Ishikawa (cell line): ENCODE measurements around the gene KCNK15.

ENCODE experiments used
- CEBPB ChIP-seq: IDR thresholded peaks from 2 replicates; pipeline ENCODE4 v1.6.1; 2012
- CREB1 ChIP-seq: IDR thresholded peaks from 2 replicates; pipeline ENCODE4 v1.6.1; 2012; ENCODE audit warnings: low read depth
- EGR1 ChIP-seq: IDR thresholded peaks from 2 replicates; pipeline ENCODE4 v1.6.1; 2012
- EP300 ChIP-seq: IDR thresholded peaks from 2 replicates; pipeline ENCODE4 v1.6.1; 2012; ENCODE audit warnings: borderline replicate concordance
- FOXM1 ChIP-seq: IDR thresholded peaks from 2 replicates; pipeline ENCODE4 v1.6.1; 2012; ENCODE audit warnings: low read depth, borderline replicate concordance
- MAX ChIP-seq: IDR thresholded peaks from 2 replicates; pipeline ENCODE4 v1.6.1; 2012
- NFIC ChIP-seq: IDR thresholded peaks from 2 replicates; pipeline ENCODE4 v1.6.1; 2012
- RAD21 ChIP-seq: IDR thresholded peaks from 2 replicates; pipeline ENCODE4 v1.6.1; 2012; ENCODE audit warnings: low read depth
- REST ChIP-seq: IDR thresholded peaks from 2 replicates; pipeline ENCODE4 v1.6.1; 2012; ENCODE audit warnings: low read depth, mild to moderate bottlenecking
- TAF1 ChIP-seq: IDR thresholded peaks from 2 replicates; pipeline ENCODE4 v1.6.1; 2012; ENCODE audit warnings: low read depth, mild to moderate bottlenecking
- TCF12 ChIP-seq: IDR thresholded peaks from 2 replicates; pipeline ENCODE4 v1.6.1; 2012; ENCODE audit warnings: low read depth
- TEAD4 ChIP-seq: IDR thresholded peaks from 2 replicates; pipeline ENCODE4 v1.6.1; 2012
- USF1 ChIP-seq: IDR thresholded peaks from 2 replicates; pipeline ENCODE4 v1.6.1; 2012
- YY1 ChIP-seq: IDR thresholded peaks from 2 replicates; pipeline ENCODE4 v1.6.1; 2012; ENCODE audit warnings: low read depth
- ZBTB7A ChIP-seq: IDR thresholded peaks from 2 replicates; pipeline ENCODE4 v1.6.1; 2012; ENCODE audit warnings: low read depth

Gene KCNK15

GRCh38 chr20:44701858-44702256 lies 43.8 kb upstream of the KCNK15 start:
- TF ChIP-seq NFIC: no peak
- TF ChIP-seq YY1: no peak
- no peak for TF ChIP-seq RAD21
- TF ChIP-seq USF1: no peak
- no peak for TF ChIP-seq REST
- TF ChIP-seq TEAD4: no peak
- TF ChIP-seq ZBTB7A: no peak
- TF ChIP-seq EGR1: no peak
- no peak for TF ChIP-seq CEBPB
- no peak for TF ChIP-seq CREB1
- no peak for TF ChIP-seq TAF1
- no peak for TF ChIP-seq TCF12

- no peak for TF ChIP-seq EGR1
- no peak for TF ChIP-seq MAX
- TF ChIP-seq TEAD4: no peak
- TF ChIP-seq FOXM1: no peak
- TF ChIP-seq TAF1: no peak
- no peak for TF ChIP-seq EP300
Measured at GRCh38 chr20:44702776-44703175, 42.9 kb upstream of the KCNK15 start.

GRCh38 chr20:44703183-44703925 lies 42.3 kb upstream of the KCNK15 start:
- no peak for TF ChIP-seq EP300
- no peak for TF ChIP-seq CREB1
- TF ChIP-seq FOXM1: no peak
- no peak for TF ChIP-seq TEAD4
- TF ChIP-seq YY1: no peak
- no peak for TF ChIP-seq TCF12
- no peak for TF ChIP-seq USF1
- TF ChIP-seq REST: no peak
- no peak for TF ChIP-seq RAD21
- TF ChIP-seq ZBTB7A: no peak
- TF ChIP-seq TAF1: no peak
- no peak for TF ChIP-seq CEBPB
- no peak for TF ChIP-seq MAX
- no peak for TF ChIP-seq NFIC
- TF ChIP-seq EGR1: no peak

GRCh38 chr20:44703956-44704488 lies 41.6 kb upstream of the KCNK15 start:
- TF ChIP-seq TEAD4 (no peak), USF1 (no peak), RAD21 (no peak), CEBPB (no peak), YY1 (no peak), TAF1 (no peak), ZBTB7A (no peak), FOXM1 (no peak), REST (no peak), CREB1 (no peak), EGR1 (no peak), MAX (no peak), EP300 (no peak), NFIC (no peak), TCF12 (no peak)
